GM23338 (cell line): ENCODE data around the gene HNRNPA2B1.

Experiments used
- EZH2phosphoT487 ChIP-seq: fragments of 200-600 bp; sonication (generic); IDR thresholded peaks from one replicate; pipeline ENCODE4 v1.8.1; 2018; ENCODE audit warnings: antibody characterized with exemption; ENCODE audit not compliant: unreplicated experiment
- POLR2AphosphoS5 ChIP-seq: IDR thresholded peaks from 2 replicates; pipeline ENCODE4 v1.6.1; 2016; ENCODE audit warnings: antibody characterized with exemption, low read depth
- TF ChIP-seq, protein P1 (sequence below), 2 experiments: fragments of 200-600 bp in 1 of 2; sonication (generic) in 1 of 2; conservative IDR thresholded peaks; 2 replicates each; pipeline versions ENCODE4 v1.5.1 to v1.6.1; 2016 to 2017; ENCODE audit warnings: antibody characterized with exemption in 2 of 2, low read depth in 2 of 2, mild to moderate bottlenecking in 2 of 2, moderate library complexity in 1 of 2

DNA sequence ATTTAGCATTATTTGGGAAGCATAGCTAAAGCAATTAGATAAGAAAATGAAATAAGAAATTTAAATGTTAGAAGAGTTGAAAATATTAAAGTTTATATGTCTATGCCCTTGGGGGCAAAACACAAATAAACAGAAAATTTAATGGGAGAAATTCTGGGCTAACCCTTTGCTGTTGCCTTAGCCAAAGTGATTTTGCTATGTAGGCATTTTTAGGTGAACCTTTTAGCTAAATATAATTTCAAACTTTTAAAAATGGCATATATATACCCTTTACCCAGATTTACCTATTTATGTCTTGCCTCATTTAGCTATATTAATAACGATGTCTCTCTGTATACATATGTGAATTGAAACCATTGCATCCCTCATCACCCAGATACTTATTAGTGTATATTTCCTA, 28.5 kb downstream of the HNRNPA2B1 start:
- TF ChIP-seq, protein P1, sequence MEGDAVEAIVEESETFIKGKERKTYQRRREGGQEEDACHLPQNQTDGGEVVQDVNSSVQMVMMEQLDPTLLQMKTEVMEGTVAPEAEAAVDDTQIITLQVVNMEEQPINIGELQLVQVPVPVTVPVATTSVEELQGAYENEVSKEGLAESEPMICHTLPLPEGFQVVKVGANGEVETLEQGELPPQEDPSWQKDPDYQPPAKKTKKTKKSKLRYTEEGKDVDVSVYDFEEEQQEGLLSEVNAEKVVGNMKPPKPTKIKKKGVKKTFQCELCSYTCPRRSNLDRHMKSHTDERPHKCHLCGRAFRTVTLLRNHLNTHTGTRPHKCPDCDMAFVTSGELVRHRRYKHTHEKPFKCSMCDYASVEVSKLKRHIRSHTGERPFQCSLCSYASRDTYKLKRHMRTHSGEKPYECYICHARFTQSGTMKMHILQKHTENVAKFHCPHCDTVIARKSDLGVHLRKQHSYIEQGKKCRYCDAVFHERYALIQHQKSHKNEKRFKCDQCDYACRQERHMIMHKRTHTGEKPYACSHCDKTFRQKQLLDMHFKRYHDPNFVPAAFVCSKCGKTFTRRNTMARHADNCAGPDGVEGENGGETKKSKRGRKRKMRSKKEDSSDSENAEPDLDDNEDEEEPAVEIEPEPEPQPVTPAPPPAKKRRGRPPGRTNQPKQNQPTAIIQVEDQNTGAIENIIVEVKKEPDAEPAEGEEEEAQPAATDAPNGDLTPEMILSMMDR (conservative IDR thresholded peaks at IDR 0.05; ENCODE audit: low read depth in 2 of 2): no peak
- TF ChIP-seq EZH2phosphoT487: no peak
- TF ChIP-seq POLR2AphosphoS5: no peak
